ENCODE measurements around the gene R3HDM1. TPM values are rescaled to one million over a fixed set of nuclear protein-coding genes. Genes with fewer than 3 reads are reported as not detected.

Gene R3HDM1
- total RNA-seq, 2 experiments from 2014 or later = 28.7 to 111 TPM

- H3K4me1 ChIP-seq (ENCODE audit: insufficient read depth, low read length, poor library complexity, severe bottlenecking) = no peaks in the 10 kb centered on the region
- intact Hi-C loops (cut with micrococcal nuclease; ENCODE audit: unreplicated experiment) = no loop called here
- H3K4me2 ChIP-seq (ENCODE audit: low read length) = no peak overlapping the region
- H3K4me3 ChIP-seq (ENCODE audit: low read depth, low read length, poor library complexity, severe bottlenecking) = no peak overlapping the region
- ChIA-PET POLR2A (interaction anchor here (0.6 to 1.0 kb wide), 3 partner anchors 12 to 31 kb away, joined by 3 to 7 read pairs (median 4); no protein-coding TSS in a partner anchor), CTCF (ENCODE audit: unreplicated experiment) (no interaction called here)
- TF ChIP-seq EZH2phosphoT487 (IDR thresholded peaks at IDR 0.05; ENCODE audit: borderline replicate concordance, low read depth, low read length) = no peak
- TF ChIP-seq CTCF (conservative IDR thresholded peaks at IDR 0.05; ENCODE audit: low read length) = no peak
- no peak overlapping the region for H2AFZ ChIP-seq (ENCODE audit: low read length)
- no peaks in the 10 kb centered on the region for H4K20me1 ChIP-seq (ENCODE audit: insufficient read depth, low read length)
- peaks cover 42% of the 10 kb centered on the region for H3K36me3 ChIP-seq (ENCODE audit: insufficient read depth, low read length)
- no peaks in the 10 kb centered on the region for H3K9me3 ChIP-seq (ENCODE audit: low read length)
- DNase-seq (ENCODE audit: low spot score) = no peak
- no peaks in the 10 kb centered on the region for H3K79me2 ChIP-seq (ENCODE audit: insufficient read depth, low read depth, low read length)
- H3K9me2 ChIP-seq (ENCODE audit: insufficient read depth, low read length) = no peaks in the 10 kb centered on the region
- no TSS peak for BruUV-seq (replicated peaks)
- H3K27ac ChIP-seq (ENCODE audit: low read depth, low read length, poor library complexity, severe bottlenecking) = no peak overlapping the region
Observed at GRCh38 chr2:135728064-135728743, 196.9 kb downstream of the R3HDM1 start.

GRCh38 chr2:135732561-135732960 is 201.3 kb downstream of the R3HDM1 start:
- DNase-seq (ENCODE audit: low spot score) = no peak
- Histone ChIP-seq H4K20me1 (ENCODE audit: insufficient read depth, low read length) (no peaks in the 10 kb centered on the region), H3K9me2 (ENCODE audit: insufficient read depth, low read length) (no peaks in the 10 kb centered on the region), H3K27ac (ENCODE audit: low read depth, low read length, poor library complexity, severe bottlenecking) (no peak overlapping the region), H3K79me2 (ENCODE audit: insufficient read depth, low read depth, low read length) (no peaks in the 10 kb centered on the region), H3K36me3 (ENCODE audit: insufficient read depth, low read length) (0 out of 2 replicates have a peak, but pooled peaks cover 4% of the 10 kb centered on the region), H3K9me3 (ENCODE audit: low read length) (no peaks in the 10 kb centered on the region), H2AFZ (ENCODE audit: low read length) (no peak overlapping the region), H3K4me3 (ENCODE audit: low read depth, low read length, poor library complexity, severe bottlenecking) (no peak overlapping the region), H3K4me1 (ENCODE audit: insufficient read depth, low read length, poor library complexity, severe bottlenecking) (no peaks in the 10 kb centered on the region), H3K4me2 (ENCODE audit: low read length) (no peak overlapping the region)
- BruUV-seq (replicated peaks) = no TSS peak
- ChIA-PET POLR2A (interaction anchor here (0.6 to 0.7 kb wide), 3 partner anchors 10 to 772 kb away, joined by 3 read pairs; no protein-coding TSS in a partner anchor), CTCF (ENCODE audit: unreplicated experiment) (no interaction called here)
- intact Hi-C loops (cut with micrococcal nuclease; ENCODE audit: unreplicated experiment) = no loop called here
- TF ChIP-seq EZH2phosphoT487 (IDR thresholded peaks at IDR 0.05; ENCODE audit: borderline replicate concordance, low read depth, low read length) (no peak), CTCF (conservative IDR thresholded peaks at IDR 0.05; ENCODE audit: low read length) (no peak)

- TF ChIP-seq EZH2phosphoT487 (IDR thresholded peaks at IDR 0.05; ENCODE audit: borderline replicate concordance, low read depth, low read length) (no peak), CTCF (conservative IDR thresholded peaks at IDR 0.05; ENCODE audit: low read length) (no peak)
- Histone ChIP-seq H3K36me3 (ENCODE audit: insufficient read depth, low read length) (no peaks in the 10 kb centered on the region), H3K9me2 (ENCODE audit: insufficient read depth, low read length) (no peaks in the 10 kb centered on the region), H3K9me3 (ENCODE audit: low read length) (no peaks in the 10 kb centered on the region), H3K4me3 (ENCODE audit: low read depth, low read length, poor library complexity, severe bottlenecking) (no peak overlapping the region), H4K20me1 (ENCODE audit: insufficient read depth, low read length) (no peaks in the 10 kb centered on the region), H3K4me2 (ENCODE audit: low read length) (no peak overlapping the region), H3K79me2 (ENCODE audit: insufficient read depth, low read depth, low read length) (no peaks in the 10 kb centered on the region), H3K4me1 (ENCODE audit: insufficient read depth, low read length, poor library complexity, severe bottlenecking) (no peaks in the 10 kb centered on the region), H3K27ac (ENCODE audit: low read depth, low read length, poor library complexity, severe bottlenecking) (no peak overlapping the region), H2AFZ (ENCODE audit: low read length) (no peak overlapping the region)
- intact Hi-C loops (cut with micrococcal nuclease; ENCODE audit: unreplicated experiment) = no loop called here
- POLR2A ChIA-PET = interaction anchor here (0.6 kb wide), 1 partner anchor 102 kb away, joined by 4 read pairs; no protein-coding TSS in a partner anchor
- CTCF ChIA-PET (ENCODE audit: unreplicated experiment) = no interaction called here
- BruUV-seq (replicated peaks) = no TSS peak
- DNase-seq (ENCODE audit: low spot score) = no peak
Observed at GRCh38 chr2:135733045-135733444, 201.8 kb downstream of the R3HDM1 start.
